ENCODE measurements around the gene EVC2. TPM values are rescaled to one million over a fixed set of nuclear protein-coding genes. Genes with fewer than 3 reads are reported as not detected.

Gene EVC2
- total RNA-seq, 1 experiment from 2014 or later: 7.8 TPM

DNA sequence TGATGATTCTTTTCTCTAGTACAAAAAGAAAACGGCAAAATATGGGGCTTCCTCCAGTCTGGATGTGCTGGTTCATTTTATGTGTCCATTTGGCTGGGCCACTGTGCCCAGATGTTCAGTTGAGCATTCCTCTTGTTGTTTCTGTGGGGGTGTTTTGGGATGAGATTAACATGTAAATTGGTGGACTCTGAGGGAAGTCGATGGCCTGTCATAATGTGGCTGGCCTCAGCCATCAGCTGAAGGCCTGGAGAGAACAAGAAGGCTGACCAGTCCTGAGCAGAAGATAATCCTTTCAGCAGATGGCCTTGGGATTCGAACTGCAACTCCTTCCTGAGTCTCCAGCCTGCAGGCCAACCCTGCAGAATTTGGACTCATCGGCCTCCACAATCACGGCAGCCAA is 136.7 kb downstream of the EVC2 start:
- no peak overlapping the region for H2BK12ac ChIP-seq (ENCODE audit: insufficient read length, low read depth, low read length)
- H3K9me3 Mint-ChIP-seq: no peaks in the 10 kb centered on the region; a peak in 1 of 5 replicates
- H3K9ac ChIP-seq (ENCODE audit: extremely low read depth, insufficient read length, low read length): no peak overlapping the region

More for the DNA sequence above, 136.7 kb downstream of the EVC2 start:
- Histone ChIP-seq H3K56ac (ENCODE audit: insufficient read length, low read depth, low read length) (no peak overlapping the region), H3T11ph (ENCODE audit: low read length) (no peak overlapping the region), H4K20me1 (ENCODE audit: control insufficient read depth, insufficient read depth, insufficient read length) (no peaks in the 10 kb centered on the region), H2BK20ac (ENCODE audit: low read depth, low read length, poor library complexity, severe bottlenecking) (no peak overlapping the region), H4K8ac (replicated peaks; ENCODE audit: insufficient read length, low read depth, low read length) (no peak overlapping the region), H3K79me2 (ENCODE audit: insufficient read depth, low read length) (no peaks in the 10 kb centered on the region), H3K23me2 (ENCODE audit: insufficient read length, low read depth, low read length, poor library complexity, severe bottlenecking) (no peaks in the 10 kb centered on the region), H2BK5ac (ENCODE audit: insufficient read length, low read length) (no peak overlapping the region), H4K91ac (ENCODE audit: insufficient read length, low read depth, low read length) (no peak overlapping the region), H2BK15ac (ENCODE audit: low read depth, low read length) (no peak overlapping the region), H3K18ac (ENCODE audit: insufficient read length, low read depth, low read length) (no peak overlapping the region), H3K4ac (ENCODE audit: low read depth, low read length) (no peak overlapping the region), H3K4me2 (ENCODE audit: insufficient read depth, insufficient read length, low read length) (no peak overlapping the region), H3K4me1 (ENCODE audit: insufficient read depth, low read length) (no peaks in the 10 kb centered on the region), H2BK120ac (ENCODE audit: low read depth, low read length, poor library complexity, severe bottlenecking) (no peak overlapping the region), H4K5ac (ENCODE audit: insufficient read length, low read depth, low read length) (no peak overlapping the region), H3K27me3 (ENCODE audit: insufficient read depth, low read length) (no peaks in the 10 kb centered on the region), H3K79me1 (ENCODE audit: insufficient read depth, low read depth, low read length, poor library complexity, severe bottlenecking) (no peaks in the 10 kb centered on the region), H3K9me3 (ENCODE audit: control insufficient read depth, low read depth, low read length) (no peaks in the 10 kb centered on the region), H3K23ac (ENCODE audit: insufficient read length, low read depth, low read length) (no peak overlapping the region), H2AFZ (ENCODE audit: low read length) (no peak overlapping the region), H2AK5ac (ENCODE audit: insufficient read length, low read length) (no peak overlapping the region), H3K27ac (ENCODE audit: insufficient read length, low read depth, low read length) (no peak overlapping the region), H3K14ac (ENCODE audit: insufficient read depth, low read length) (no peak overlapping the region)
- Mint-ChIP-seq H3K4me1 (peaks cover 4% of the 10 kb centered on the region in 2 experiments), H3K36me3 (ENCODE audit: insufficient read depth in 1 of 3, low read depth in 3 of 3) (peaks cover 13 to 27% (median 25%) of the 10 kb centered on the region in 3 experiments; a peak in 6 of 7 replicates), H3K4me3 (no peak overlapping the region; a peak in 1 of 5 replicates), H3K27ac (no peak overlapping the region; a peak in 1 of 7 replicates), H3K27me3 (ENCODE audit: low read depth) (no peaks in the 10 kb centered on the region)
- no CpG with 5 or more reads among the region's 5 CpGs for WGBS (ENCODE audit: extremely low coverage, insufficient read length, low lambda C conversion rate)
- TF ChIP-seq, protein P1, sequence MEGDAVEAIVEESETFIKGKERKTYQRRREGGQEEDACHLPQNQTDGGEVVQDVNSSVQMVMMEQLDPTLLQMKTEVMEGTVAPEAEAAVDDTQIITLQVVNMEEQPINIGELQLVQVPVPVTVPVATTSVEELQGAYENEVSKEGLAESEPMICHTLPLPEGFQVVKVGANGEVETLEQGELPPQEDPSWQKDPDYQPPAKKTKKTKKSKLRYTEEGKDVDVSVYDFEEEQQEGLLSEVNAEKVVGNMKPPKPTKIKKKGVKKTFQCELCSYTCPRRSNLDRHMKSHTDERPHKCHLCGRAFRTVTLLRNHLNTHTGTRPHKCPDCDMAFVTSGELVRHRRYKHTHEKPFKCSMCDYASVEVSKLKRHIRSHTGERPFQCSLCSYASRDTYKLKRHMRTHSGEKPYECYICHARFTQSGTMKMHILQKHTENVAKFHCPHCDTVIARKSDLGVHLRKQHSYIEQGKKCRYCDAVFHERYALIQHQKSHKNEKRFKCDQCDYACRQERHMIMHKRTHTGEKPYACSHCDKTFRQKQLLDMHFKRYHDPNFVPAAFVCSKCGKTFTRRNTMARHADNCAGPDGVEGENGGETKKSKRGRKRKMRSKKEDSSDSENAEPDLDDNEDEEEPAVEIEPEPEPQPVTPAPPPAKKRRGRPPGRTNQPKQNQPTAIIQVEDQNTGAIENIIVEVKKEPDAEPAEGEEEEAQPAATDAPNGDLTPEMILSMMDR (conservative IDR thresholded peaks at IDR 0.05): no peak
- no peak for DNase-seq
